ENCODE measurements around the gene GNS.

DNA sequence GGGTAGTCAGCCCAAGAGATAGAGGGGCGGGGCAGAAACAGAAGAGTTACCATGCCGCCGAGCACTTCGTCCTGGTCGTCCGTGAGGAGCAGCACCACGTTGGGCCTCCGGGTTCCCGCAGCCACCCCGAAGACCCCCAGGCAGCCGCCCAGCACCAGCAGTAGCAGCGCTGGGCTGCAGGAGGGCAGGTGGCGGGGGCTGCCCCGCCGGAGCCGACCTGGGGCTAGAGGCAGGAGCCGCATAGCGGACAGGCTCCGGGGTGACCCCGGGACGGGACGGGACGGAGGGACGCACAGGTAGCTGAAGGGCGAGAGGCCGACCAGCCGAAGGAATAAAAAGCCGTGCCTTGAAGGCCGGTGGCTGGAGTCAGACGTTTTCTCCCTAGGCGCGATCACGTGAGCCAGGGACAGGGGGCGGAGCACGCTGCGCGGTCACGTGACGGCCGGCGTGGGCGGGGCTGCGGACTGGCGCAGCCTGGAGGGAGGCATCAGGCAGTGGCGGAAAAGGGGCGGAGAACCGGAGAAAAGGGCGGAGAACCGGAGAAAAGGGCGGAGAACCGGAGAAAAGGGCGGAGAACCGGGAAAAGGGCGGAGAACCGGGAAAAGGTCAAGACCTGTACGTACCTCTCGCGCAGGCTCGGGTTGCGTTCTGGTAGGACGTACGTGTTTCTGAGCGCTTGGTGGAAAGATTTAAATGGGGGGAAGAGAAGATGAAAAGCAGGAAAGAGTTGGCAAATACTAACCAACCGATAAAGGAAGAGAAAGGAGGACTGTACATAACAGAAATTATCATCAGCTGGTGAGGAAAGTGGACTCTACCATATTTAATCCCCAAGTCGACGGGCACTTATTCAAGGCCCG lies at the start of gene GNS:
- TF ChIP-seq SUZ12 (IDR thresholded peaks at IDR 0.05; ENCODE audit: extremely low read depth, insufficient read depth, insufficient read length) (no peak), YY1 (IDR thresholded peaks at IDR 0.05; ENCODE audit: insufficient read depth, insufficient read length) (no peak), ZNF274 (IDR thresholded peaks at IDR 0.05; ENCODE audit: low read depth, low read length) (no peak)

Measured in NT2/D1 (cell line).